ENCODE data around the gene RAB20.

Gene RAB20

DNA sequence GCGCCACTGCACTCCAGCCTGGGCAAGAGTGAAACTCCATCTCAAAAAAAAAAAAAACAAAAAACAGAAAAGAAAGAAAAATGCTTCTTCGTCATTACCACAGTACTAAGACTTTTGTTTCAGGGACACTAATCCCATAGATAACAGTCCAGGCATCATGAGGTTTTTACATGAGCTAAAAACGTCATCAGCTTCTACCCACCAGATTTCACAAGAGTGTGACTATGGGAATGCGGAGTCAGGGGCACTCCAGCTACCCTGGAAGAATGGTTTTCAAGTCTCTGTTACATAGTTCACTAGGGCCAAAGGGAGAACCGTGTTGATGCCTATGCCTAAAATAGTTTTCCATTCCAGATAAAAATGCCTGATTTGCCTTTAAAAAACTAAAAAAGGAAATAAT is 33.2 kb downstream of the RAB20 start:
- peak; percentile 9 for DNase-seq

DNA sequence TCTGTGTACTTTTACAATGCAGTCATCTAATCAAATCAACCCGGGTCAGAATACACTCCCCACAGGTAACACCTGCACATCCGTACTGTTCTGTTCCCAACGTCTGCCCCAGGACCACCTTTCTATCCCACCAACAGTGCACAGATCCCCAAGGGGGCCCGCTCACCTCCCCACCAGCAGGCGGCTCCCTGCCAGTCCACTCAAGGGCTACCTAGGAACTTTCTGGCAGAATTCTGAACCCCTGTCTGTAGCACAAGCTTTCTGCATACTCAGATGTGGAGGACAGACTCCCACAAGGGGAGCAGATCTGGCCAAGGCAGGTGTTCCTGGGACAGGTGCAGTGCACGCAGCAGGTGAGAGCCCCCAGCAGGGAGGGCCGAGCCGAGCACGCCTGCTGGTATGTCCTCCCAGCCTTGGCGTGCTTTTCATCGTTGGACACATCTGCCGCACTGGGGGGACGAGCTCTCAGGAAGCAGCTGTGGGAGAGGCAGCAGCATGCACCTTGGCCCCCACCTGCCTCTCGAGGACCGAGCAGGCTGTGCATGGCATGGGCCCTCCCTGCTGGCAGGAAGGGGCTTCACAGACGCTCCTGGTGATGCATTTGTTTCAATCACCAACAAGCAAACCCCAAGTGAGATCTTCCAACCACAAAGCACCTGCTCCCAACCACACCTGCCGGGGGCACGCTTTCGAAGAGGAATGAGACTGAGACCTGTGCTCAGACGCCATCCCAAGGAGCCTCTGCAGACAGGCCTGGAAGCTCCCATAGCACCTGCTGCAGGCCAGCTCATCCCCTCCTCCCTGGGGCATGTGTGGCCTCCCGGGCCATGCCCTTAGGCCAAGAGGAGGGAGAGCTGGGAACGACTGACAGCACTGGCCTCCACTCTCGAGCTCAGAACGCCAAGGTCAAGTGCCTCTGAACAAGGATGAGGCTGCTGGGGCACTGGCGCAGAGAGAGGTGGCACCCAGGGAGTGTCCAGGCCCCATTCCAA is 35.9 kb downstream of the RAB20 start:
- DNase-seq: no peak

DNA sequence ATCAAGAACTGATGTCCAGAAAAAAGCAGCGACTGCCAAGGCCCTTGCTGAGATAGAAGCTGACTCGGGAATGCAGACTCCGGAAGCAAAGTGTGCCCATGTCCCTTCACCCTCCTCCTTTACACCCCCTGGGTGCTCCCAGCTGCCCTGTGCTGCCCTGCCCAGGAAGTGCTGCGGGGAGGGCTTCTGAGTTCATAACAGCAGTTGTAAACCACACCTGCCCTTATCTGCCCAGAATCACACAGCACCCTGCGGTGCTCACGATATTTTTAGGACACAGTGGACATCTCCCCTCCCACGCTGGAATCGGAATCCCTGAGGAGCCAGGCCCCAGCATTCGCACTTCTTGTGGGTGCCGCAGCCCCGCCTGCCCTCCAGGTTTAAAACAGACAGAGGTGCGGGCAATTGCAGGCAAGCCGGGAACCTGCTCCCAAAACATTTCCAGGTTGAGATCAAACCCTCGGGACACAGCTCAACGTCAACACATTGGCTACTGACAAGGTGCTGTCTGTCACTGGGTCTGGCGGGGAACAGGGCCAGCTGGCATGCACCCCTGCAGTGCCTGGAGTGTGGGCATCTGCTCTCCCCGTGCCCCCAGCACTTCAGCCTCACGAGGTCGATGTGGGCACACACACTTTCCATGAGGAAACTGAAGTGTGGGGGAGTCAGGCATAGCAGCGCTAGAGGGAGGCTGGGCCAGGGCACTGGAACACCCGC is 36.8 kb downstream of the RAB20 start:
- no peak for DNase-seq

DNA sequence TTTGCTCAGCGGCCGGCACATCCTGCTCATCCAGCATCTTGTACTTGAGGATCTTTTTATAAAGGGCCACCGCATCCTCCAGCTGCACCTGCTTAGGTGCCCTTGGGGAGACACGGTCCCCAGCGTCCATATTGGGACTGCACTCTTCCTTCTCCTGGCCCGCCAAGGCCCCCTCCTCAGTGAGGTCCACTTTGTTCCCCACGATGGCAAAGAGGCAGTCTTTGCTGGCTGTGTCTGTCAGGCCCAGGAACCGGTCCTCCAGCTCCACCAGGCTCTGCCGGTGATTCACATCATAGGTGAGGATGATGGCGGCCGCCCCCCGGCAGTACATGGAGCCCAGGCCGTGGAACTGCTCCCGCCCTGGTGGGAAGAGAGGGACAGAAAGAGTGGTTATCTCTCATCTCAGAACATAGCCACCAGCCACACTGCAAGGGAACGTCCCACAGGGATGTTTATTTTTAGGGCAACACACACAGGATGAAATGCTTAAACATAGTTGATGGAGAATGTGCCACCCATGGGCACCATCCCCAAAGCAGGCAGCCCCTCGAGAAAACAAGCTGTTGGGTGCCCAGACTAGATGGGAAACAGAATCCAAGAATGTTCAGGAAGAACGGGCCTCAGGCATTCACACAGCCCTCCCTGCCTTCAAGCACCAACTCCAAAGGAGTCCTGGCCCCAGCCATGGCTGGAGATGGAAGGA is 37.5 kb downstream of the RAB20 start:
- DNase-seq: no peak

DNA sequence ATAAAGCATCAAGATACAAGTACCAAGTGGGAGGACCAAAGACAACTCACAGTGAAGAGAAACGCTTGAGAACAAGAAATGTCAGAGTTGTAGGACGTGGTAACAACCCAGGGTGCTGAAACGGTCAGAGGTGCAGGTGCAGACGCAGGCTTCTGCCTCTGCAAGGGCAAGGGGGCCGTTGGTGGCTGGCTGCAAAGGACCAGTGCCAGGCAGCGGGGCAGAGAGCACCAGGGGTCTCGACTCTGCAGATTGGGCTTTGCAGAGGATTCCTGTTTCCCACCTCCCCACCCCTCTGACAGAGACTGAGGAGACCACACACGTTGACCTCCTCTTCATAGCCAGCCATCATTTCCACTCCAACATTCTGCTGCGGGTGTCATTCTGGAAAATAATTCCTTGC is 38.3 kb downstream of the RAB20 start:
- no peak for DNase-seq

DNA sequence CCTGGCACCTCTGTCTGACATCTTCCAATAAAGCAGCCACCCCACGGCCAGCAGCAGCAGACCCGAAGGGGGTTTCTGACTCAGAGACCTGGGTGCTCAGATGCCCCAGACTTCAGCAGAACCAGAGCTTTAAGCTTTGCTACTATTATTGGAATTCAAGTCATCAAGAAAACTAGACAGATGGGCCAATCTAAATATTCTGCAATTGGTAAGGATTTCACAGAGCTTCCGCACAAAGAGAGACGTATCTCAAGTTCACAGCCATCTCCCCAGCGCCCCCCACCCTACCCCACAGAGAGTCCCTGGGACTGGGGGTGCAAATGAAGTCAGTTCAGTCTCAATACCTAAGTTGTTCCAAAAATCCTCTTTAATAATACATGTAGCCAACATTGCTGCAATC is 38.8 kb downstream of the RAB20 start:
- no peak for DNase-seq

DNA sequence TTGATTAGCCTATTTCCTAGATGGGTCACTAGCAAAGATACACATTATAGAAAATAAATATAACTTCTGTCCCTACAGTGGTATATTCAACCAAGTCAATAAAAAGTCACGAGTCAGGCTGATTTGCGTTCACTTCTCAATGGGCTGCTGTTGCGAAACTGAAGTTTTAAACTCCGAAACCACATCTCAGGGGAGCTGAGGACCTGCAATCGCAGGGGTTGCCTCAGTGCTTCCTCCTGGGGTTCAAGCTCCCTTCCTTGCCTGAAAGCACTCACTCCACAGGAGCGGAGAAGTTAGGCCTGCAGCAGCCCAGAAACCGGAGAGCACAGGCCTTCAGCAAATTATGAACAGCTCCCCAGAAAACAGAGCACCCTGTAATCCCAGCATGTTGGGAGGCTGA is 39.6 kb downstream of the RAB20 start:
- DNase-seq: no peak

DNA sequence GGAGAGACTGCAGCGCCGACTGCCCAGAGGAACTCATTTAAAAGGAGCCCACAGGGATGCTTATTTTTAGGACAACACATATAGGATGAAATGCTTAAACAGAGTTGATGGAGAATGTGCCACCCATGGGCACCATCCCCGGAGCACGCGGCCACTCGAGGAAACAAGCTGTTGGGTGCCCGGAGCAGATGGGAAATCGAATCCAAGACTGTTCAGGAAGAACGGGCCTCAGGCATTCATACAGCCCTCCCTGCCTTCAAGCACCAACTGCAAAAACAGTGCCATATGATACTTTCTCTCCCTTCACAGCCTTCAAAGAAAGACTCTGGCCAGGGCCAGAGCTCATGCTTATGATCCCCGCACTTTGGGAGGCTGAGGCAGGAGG is 40.2 kb downstream of the RAB20 start:
- no peak for DNase-seq

DNA sequence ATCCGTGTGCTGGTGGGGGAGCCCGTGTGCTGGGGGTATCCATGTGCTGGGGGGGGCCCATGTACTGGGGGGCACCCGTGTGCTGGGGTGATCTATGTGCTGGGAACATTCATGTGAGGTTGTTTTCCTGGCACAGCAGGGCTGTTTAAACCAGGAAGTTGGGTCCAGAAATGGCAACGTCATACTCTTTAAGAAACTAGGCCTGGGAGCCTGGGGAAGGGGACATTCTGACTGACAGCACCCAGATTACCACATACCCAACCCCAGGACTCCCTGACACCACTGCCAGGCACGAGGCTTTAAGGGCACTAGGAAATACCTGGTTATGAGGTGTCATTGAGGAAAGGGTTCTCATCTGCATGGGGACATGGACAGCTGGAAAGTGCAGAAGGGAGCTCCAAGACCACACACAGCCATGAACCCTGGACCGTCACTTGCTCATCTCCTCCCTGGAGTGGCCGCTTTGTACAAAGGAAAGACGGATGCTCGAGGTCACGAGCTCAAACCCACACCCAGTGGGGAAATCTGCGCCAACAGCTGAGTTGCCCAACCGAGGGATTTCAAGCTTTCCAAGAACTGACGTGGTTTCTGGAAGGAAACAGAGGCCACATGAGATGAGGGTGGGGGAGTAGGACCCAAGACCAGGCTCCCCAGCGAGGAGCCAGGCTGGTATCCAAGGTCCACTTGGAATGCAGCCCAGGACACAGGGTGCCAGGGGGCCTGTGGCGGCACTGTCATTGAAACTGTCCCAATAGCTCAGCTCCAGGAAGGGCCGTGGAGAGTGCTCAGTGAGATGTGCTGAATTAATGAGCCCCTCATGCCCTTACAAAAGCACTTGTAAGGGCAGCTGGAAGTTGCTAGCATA is 40.9 kb downstream of the RAB20 start:
- no peak for DNase-seq

DNA sequence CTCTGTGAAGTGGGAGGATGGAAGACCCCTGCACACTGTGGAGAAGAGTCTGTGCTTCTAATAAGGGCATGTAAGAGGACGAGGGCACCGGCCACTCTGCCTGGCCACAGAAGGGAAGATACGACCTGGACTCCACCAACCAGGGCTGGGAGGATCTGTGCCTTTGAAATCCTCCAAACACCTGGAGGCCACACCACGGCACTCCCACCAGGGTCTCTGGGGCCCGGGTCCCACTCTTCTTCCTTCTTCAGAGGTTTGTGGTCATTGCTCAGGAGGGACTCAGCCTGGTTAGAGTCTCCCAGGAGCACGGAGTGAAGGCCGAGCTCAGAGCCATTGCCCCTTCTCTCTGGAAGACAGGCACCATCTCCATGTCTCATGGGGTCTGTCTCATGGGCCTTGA is 42.0 kb downstream of the RAB20 start:
- DNase-seq: no peak

DNA sequence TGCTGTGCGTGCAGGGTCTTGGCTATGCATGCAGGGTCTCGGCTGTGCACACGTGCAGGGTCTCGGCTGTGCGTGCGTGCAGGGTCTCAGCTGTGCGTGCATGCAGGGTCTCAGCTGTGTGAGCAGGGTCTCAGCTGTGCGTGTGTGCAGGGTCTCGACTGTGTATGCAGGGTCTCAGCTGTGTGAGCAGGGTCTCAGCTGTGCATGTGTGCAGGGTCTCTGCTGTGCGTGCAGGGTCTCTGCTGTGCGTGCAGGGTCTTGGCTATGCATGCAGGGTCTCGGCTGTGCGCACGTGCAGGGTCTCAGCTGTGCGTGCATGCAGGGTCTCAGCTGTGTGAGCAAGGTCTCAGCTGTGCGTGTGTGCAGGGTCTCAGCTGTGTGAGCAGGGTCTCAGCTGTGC is 42.5 kb downstream of the RAB20 start:
- DNase-seq: no peak

DNA sequence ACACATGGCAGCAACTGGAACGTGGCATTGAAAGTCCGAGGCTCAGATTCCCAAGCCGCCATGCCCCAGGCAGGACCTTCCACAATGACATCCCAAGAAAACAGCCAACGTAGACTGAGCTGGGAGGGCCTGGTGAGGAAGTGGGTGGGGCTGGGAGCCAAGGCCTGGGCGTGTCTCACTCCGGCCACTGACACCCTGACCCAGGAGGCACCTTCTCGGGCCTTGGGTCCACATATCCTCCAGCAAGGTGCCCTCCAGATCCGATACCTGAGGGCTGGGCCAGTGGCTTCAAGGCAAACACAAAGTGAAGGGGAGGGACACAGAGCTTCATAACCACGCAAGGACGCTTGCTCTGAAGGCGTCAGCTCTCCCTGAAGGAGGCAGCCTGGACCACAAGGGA is 43.0 kb downstream of the RAB20 start:
- no peak for DNase-seq

DNA sequence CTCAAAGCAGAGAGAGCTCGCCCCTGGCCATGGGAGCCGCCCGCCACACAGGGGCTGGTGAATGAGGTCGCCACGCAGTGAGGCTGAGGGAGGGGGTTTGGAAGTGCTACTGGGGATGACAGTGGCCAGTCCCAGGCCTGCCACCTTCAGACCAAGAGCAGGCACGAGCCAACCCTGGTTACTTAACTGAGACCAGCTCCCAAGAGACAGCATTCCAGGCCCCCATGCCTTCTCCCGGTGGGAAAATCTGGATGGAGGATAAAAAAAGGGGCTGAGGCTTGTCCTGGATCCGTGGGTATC is 43.3 kb downstream of the RAB20 start:
- no peak for DNase-seq

DNA sequence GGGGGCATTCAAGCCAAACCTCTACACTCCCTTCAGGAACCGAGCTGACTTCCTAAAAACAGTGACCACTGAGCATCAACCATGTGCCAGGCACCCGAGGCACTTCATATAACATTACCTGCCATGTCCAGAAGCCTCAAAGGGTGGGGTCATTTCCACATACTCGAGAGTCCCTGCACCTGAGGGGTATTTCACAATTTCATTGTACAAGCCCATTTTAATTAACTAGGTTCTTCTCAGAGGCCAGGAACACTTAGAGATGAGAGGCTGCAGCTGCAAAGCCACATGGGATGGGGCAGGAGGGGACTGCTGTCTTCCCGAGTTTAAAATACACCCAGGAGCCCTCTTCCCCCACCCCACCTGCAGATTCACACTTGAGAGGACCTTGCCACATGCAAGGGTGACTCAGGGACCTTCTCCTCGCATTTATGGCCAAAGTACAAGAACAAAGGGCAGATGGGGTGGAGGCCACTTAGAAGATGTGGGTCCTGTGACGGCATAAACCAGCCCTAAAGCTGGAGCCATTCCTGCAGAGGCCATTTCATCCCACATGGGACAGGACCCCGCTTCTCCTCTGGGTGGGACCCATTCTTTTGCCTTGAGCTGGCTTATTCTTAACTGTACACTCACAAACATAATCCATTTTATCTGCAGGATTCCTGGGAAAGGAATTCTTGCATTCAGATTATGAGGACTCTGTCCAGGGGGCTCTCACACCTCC is 43.9 kb downstream of the RAB20 start:
- no peak for DNase-seq

DNA sequence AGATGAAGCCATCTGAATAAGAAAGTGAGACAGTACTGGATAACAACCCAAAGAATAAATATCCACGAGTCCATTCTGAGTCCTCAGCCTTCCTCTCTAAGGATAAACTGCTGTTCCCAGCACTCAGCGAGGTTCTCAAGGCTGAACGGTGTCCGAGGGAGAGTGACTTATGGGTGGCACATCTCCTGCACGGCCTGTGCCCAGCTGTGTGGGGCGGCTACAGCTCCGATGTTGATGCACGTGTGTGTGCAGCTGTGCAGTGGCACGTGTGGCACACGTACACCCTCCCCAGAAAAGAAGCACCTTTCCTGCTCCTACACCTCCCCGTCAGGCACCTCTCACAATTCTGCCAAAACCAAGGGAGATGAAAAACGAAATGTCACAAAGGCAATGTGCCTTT is 45.0 kb downstream of the RAB20 start:
- no peak for DNase-seq

DNA sequence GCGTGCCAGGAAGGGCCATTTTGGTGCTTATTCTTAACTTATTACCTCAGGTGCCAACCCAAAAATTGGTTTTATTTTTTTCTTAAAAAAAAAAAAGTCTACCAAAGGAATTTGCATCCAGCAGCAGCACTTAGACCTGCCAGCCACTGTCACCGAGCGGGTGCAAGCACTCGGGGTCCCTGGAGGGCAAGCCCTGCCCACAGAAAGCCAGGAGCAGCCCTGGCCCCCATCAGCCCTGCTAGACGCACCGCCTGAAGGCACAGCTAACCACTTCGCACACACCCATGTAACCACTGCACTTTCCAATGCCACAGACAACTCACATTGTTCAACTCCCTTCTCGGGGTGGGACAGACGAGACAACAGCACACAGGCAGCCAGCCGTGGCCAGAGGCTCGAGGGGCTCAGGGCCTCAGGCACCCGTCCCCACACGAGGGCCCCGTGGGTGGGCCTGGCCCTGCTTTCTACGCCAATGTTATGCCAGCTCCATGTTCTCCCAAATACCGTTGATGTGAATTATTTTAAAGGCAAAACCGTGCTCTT is 49.3 kb downstream of the RAB20 start:
- no peak for DNase-seq

DNA sequence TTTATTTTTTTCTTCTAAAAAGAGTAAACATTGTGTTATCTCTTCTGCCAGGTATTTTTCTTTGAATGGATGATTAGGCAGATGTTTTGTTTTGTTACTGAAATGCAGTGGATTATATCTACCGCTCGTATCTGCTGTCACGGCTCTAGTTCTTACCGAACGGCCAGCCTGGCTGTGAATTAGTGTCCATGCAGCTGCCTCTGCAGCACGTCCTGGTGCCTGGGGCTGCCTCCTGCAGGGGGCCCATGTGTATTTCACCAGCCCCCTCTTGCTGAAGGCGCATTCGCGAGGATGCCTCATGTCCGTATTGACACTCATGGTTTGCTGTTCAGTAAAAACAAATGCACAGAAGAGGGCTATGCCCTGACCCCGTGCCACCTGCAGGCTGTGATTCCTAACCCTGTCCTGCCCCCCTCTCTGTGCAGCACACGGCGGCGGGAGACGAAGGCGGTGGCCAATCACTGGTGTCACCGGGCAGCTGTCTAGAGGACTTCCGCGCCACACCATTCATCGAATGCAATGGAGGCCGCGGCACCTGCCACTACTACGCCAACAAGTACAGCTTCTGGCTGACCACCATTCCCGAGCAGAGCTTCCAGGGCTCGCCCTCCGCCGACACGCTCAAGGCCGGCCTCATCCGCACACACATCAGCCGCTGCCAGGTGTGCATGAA is 49.9 kb downstream of the RAB20 start:
- no peak for DNase-seq

DNA sequence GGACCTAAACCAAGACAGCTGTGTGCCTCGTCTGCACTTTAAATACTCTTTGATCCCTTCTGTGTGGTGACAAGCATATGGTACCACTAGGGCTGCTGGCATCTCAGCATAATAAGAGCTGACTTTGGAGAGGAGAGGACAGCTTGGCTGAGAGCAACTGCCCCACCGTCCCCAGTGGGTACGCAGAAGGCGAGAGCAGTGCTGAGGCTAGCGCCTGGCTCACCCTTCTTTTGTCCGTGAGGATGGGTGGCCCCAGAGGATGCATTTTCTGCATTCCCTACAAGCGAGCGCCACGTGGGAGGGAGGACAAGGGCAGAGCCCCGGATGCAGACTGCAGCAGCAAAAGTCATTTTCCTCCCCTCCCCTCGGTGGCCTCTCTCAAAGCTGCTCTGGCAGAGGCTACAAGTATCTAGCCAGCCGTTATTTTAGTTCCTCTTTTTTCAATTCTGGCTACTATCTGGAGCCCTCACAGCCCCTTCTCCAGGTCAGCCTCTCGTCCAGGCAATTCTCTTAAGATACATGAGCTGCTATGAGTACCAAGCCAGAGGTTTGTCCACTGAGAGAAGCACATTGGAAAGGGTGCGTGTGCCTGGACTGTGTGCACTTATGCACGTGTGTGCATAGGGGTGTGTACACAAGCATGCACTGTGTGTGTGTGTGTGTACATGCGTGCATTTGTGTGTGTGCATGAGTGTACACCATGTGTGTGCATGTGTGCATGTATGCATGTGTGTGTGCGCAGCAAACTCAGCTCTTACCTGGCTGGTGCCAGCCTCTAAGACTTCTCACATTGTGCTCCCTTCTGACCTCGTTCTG is 51.3 kb downstream of the RAB20 start:
- DNase-seq: no peak

DNA sequence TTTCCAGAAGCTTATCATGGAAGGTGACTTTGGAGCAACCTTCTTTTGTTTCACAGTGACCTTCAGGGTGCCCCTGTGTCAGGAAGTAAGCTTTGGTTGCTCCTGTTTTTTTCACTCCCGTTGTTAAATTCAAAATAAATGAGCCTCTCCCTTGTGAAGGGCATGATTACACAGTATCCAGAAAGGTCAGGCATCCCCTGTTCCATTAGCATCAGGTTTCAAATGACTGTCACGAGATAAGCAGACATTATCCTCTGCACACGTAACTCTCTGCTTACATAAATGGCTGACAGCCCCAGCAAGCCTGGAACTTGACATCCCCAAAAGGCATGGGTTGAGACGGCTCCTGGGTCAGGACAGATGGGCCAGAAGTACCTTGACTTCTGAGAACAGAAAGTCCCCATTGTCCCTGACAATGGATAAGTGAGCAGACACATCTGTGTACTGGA is 52.0 kb downstream of the RAB20 start:
- DNase-seq: no peak

DNA sequence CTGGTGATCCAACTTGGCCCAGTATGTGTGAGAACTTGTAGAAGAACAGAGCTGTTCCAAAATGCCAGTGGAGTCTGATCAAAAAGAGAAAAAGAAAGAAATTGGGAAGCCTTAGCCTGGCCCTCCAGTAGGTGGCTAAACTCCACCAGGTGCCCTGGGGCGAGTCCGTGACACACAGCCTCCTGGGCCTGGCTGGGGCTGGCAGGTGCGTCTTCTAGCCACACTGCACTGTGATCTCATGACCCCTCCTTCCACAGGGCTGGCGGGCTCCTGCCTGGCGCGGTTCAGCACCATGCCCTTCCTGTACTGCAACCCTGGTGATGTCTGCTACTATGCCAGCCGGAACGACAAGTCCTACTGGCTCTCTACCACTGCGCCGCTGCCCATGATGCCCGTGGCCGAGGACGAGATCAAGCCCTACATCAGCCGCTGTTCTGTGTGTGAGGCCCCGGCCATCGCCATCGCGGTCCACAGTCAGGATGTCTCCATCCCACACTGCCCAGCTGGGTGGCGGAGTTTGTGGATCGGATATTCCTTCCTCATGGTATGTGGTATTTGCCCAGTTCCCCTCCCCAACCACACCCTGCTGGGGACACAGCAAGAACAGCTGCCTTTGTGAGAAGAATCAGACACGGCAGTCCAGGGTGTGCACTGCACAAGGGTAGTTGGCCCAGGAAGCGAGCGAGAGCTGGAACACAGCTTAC is 53.7 kb downstream of the RAB20 start:
- DNase-seq: no peak
